H1 (cell line): ENCODE results near the gene GALNT12. TPM values are rescaled to one million over a fixed set of nuclear protein-coding genes. Genes with fewer than 3 reads are reported as not detected.

Source experiments
- ATF2 ChIP-seq: IDR thresholded peaks from 2 replicates; pipeline ENCODE4 v1.6.1; 2012; ENCODE audit warnings: low read length, inconsistent platforms
- BRCA1 ChIP-seq: IDR thresholded peaks from 2 replicates; pipeline ENCODE4 v1.6.1; 2012; ENCODE audit warnings: low read depth, low read length, improper control_type of control experiment
- CBX5 ChIP-seq: fragments of 300-800, 300-1000 bp; sonication (generic); IDR thresholded peaks from 2 replicates; pipeline ENCODE4 v1.7.1; 2016; ENCODE audit warnings: antibody characterized with exemption, low read length, low read depth
- E2F6 ChIP-seq: IDR thresholded peaks from 2 replicates; pipeline ENCODE4 v1.6.1; 2012; ENCODE audit warnings: inconsistent platforms
- EGR1 ChIP-seq: IDR thresholded peaks from 2 replicates; pipeline ENCODE4 v1.6.1; 2011; ENCODE audit warnings: low read depth, low read length, borderline replicate concordance
- EP300 ChIP-seq, 2 experiments: IDR thresholded peaks; 1 replicate in 1 of 2; 2 replicates in 1 of 2; pipeline ENCODE4 v1.6.1; 2011 to 2012; ENCODE audit warnings: low read depth in 2 of 2, low read length in 2 of 2, mild to moderate bottlenecking in 2 of 2, borderline replicate concordance in 1 of 2, inconsistent platforms in 1 of 2, moderate library complexity in 1 of 2
- FOSL1 ChIP-seq: IDR thresholded peaks from 2 replicates; pipeline ENCODE4 v1.6.1; 2011; ENCODE audit warnings: mild to moderate bottlenecking, low read depth, low read length, moderate library complexity; ENCODE audit not compliant: insufficient read depth
- HDAC6 ChIP-seq: IDR thresholded peaks from one replicate; pipeline ENCODE4 v1.7.1; 2012; ENCODE audit warnings: low read depth, mild to moderate bottlenecking, inconsistent platforms, low read length, moderate library complexity
- JUND ChIP-seq: IDR thresholded peaks from 2 replicates; pipeline ENCODE4 v1.6.1; 2011; ENCODE audit warnings: mild to moderate bottlenecking, improper control_type of control experiment, low read length
- NANOG ChIP-seq: IDR thresholded peaks from 2 replicates; pipeline ENCODE4 v1.6.1; 2011; ENCODE audit warnings: low read length, low read depth, mild to moderate bottlenecking, inconsistent platforms; ENCODE audit not compliant: insufficient read depth, poor library complexity, severe bottlenecking
- POU5F1 ChIP-seq: IDR thresholded peaks from 2 replicates; pipeline ENCODE4 v1.6.1; 2011; ENCODE audit warnings: low read depth, mild to moderate bottlenecking, low read length, moderate library complexity
- RAD21 ChIP-seq, 2 experiments: IDR thresholded peaks in 1 of 2; conservative IDR thresholded peaks in 1 of 2; 2 replicates each; pipeline ENCODE4 v1.6.1; 2011; ENCODE audit warnings: low read depth in 2 of 2, low read length in 2 of 2, improper control_type of control experiment in 1 of 2, inconsistent platforms in 1 of 2, mild to moderate bottlenecking in 1 of 2, moderate library complexity in 1 of 2
- RXRA ChIP-seq: IDR thresholded peaks from 2 replicates; pipeline ENCODE4 v1.6.1; 2011; ENCODE audit warnings: low read depth, mild to moderate bottlenecking, low read length, moderate library complexity; ENCODE audit not compliant: insufficient read depth
- SAP30 ChIP-seq: fragments of 300-600 bp; sonication (generic); IDR thresholded peaks from 2 replicates; pipeline ENCODE4 v1.7.1; 2012; ENCODE audit warnings: low read length, moderate library complexity, mild to moderate bottlenecking, inconsistent platforms; ENCODE audit not compliant: insufficient read depth, insufficient replicate concordance
- SIN3A ChIP-seq, 2 experiments: IDR thresholded peaks in 1 of 2; conservative IDR thresholded peaks in 1 of 2; 2 replicates each; pipeline ENCODE4 v1.6.1; 2011 to 2012; ENCODE audit warnings: low read length in 2 of 2, improper control_type of control experiment in 1 of 2, low read depth in 1 of 2, mild to moderate bottlenecking in 1 of 2
- SIRT6 ChIP-seq: IDR thresholded peaks from one replicate; pipeline ENCODE4 v1.7.1; 2012; ENCODE audit warnings: low read length, inconsistent platforms
- SP1 ChIP-seq: IDR thresholded peaks from 2 replicates; pipeline ENCODE4 v1.6.1; 2011; ENCODE audit warnings: low read depth, low read length
- SP4 ChIP-seq: IDR thresholded peaks from 2 replicates; pipeline ENCODE4 v1.6.1; 2012; ENCODE audit warnings: low read length, inconsistent platforms
- TAF1 ChIP-seq: IDR thresholded peaks from 2 replicates; pipeline ENCODE4 v1.6.1; 2011; ENCODE audit warnings: mild to moderate bottlenecking, low read depth, low read length
- TAF7 ChIP-seq: optimal IDR thresholded peaks from 2 replicates; pipeline ENCODE3; 2011; ENCODE audit warnings: low read depth, mild to moderate bottlenecking, inconsistent platforms, low read length, moderate library complexity, borderline replicate concordance
- TBP ChIP-seq: IDR thresholded peaks from 2 replicates; pipeline ENCODE4 v1.6.1; 2011; ENCODE audit warnings: low read depth, low read length, improper control_type of control experiment
- TEAD4 ChIP-seq: IDR thresholded peaks from 2 replicates; pipeline ENCODE4 v1.6.1; 2012; ENCODE audit warnings: low read depth, low read length, inconsistent platforms, mixed read lengths
- polyA plus RNA-seq, 7 experiments: library from polyadenylated mRNA; depleted of rRNA in 3 of 7; stranded (reverse) in 5 of 7; unstranded in 2 of 7; fragments of >200 nt in 5 of 7; fragments of 200-250 nt in 2 of 7; gene quantifications; 1 replicate in 5 of 7; 2 replicates in 1 of 7; 4 replicates in 1 of 7; pipeline versions ENCODE4 v1.2.1 to v1.2.3, GENCODE V29; 2011 to 2013; ENCODE audit warnings: missing spikeins in 2 of 7, mixed read lengths in 2 of 7
- total RNA-seq: library from RNA; stranded (reverse); fragmentation: NEBNext Ultra II Directional; extraction: Animal tissue kit (Norgen Biotek cat#: 25700); gene quantifications from 2 replicates; pipeline ENCODE4 v1.2.1, GENCODE V29; 2021

The GALNT12 gene
- total and polyA plus RNA-seq, 2 of the 8 experiments (the other 6 are each of a cell fraction or from before 2014, with no cell fraction given): 16.2 to 19.6 TPM

GRCh38 chr9:98807070-98807813 lies at the start of gene GALNT12 (continued):
- TF ChIP-seq ATF2 (no peak), TAF1 (peak; percentile 64), CBX5 (no peak), RXRA (no peak), SP4 (no peak), RAD21 (IDR thresholded peaks at IDR 0.05 in 1 of 2, conservative IDR thresholded peaks at IDR 0.05 in 1 of 2; ENCODE audit: low read depth in 2 of 2, low read length in 2 of 2) (no peak), SP1 (no peak), SIN3A (conservative IDR thresholded peaks at IDR 0.05 in 1 of 2, IDR thresholded peaks at IDR 0.05 in 1 of 2; ENCODE audit: low read depth in 1 of 2, low read length in 2 of 2) (no peak), SAP30 (no peak), EP300 (IDR thresholded peaks at IDR 0.05; ENCODE audit: borderline replicate concordance in 1 of 2, low read depth in 2 of 2, low read length in 2 of 2) (no peak), JUND (no peak), HDAC6 (no peak), EGR1 (no peak), FOSL1 (no peak), TEAD4 (no peak), BRCA1 (no peak), SIRT6 (no peak), E2F6 (peak; percentile 56), TBP (peak; percentile 49; the same call in 1 of the 2 replicates), NANOG (no peak), TAF7 (no peak), POU5F1 (no peak)
